Motor neuron (in vitro differentiated cells): ENCODE measurements around the gene SNRPA1. TPM values are rescaled to one million over a fixed set of nuclear protein-coding genes. Genes with fewer than 3 reads are reported as not detected.
"Not testable (repeated sequence)": the region's sequence is repeated elsewhere in the genome, so short reads cannot be mapped to it uniquely, and the experiment has no call there.

Experiments
- ATAC-seq, 8 experiments: fragments of 200-7000 bp; cut with Tn5 transposase; replicated peaks in 6 of 8; 2 replicates each; pipeline ENCODE4 v1.8.0; 2021; ENCODE audit warnings: mild to moderate bottlenecking in 8 of 8, moderate library complexity in 8 of 8
- H3K27ac ChIP-seq, 2 donors: fragments of 250-450 bp; sonication (Bioruptor Pico); 2 replicates each; pipeline ENCODE4 v1.9.0; 2021; ENCODE audit warnings: antibody characterized with exemption in 2 of 2, mild to moderate bottlenecking in 2 of 2, moderate library complexity in 1 of 2
- H3K4me1 ChIP-seq, 2 donors: fragments of 250-450 bp; sonication (Bioruptor Pico); replicated peaks in 1 of 2; 2 replicates each; pipeline ENCODE4 v1.6.1; 2021; ENCODE audit warnings: antibody characterized with exemption in 2 of 2, mild to moderate bottlenecking in 2 of 2, moderate library complexity in 1 of 2
- H3K4me3 ChIP-seq, 5 donors: fragments of 250-450 bp; sonication (Bioruptor Pico); 2 replicates each; pipeline ENCODE4 v1.9.0; 2021; ENCODE audit warnings: antibody characterized with exemption in 5 of 5, mild to moderate bottlenecking in 5 of 5, moderate library complexity in 4 of 5
- WGBS, 10 experiments: fragments of 450-650 bp; shearing (Covaris generic); methylation state at CpG; one replicate each; pipeline ENCODE4 v1.0.0; 2022; 5-methylcytosine and 5-hydroxymethylcytosine counted together
- in situ Hi-C, 9 experiments: fragments of 400-800 bp; cut with MboI; loops; one replicate each; pipeline ENCODE4 v1.15.0; 2021; ENCODE audit warnings: low sequenced_read_pairs in 9 of 9, low pct_unique_long_range_greater_than_20kb in 2 of 9; ENCODE audit not compliant: unreplicated experiment in 9 of 9
- total RNA-seq, 8 experiments: library from RNA; unstranded; fragments of 300-600 nt; gene quantifications; 2 replicates each; pipeline versions ENCODE4 v1.2.3 to v1.2.4, GENCODE V29; 2022

Gene SNRPA1
- 100 to 1,000 TPM in 1 of 8 experiments, 10 to 100 TPM in 7; 30.9 to 101 (median 68.4) TPM for total RNA-seq

DNA sequence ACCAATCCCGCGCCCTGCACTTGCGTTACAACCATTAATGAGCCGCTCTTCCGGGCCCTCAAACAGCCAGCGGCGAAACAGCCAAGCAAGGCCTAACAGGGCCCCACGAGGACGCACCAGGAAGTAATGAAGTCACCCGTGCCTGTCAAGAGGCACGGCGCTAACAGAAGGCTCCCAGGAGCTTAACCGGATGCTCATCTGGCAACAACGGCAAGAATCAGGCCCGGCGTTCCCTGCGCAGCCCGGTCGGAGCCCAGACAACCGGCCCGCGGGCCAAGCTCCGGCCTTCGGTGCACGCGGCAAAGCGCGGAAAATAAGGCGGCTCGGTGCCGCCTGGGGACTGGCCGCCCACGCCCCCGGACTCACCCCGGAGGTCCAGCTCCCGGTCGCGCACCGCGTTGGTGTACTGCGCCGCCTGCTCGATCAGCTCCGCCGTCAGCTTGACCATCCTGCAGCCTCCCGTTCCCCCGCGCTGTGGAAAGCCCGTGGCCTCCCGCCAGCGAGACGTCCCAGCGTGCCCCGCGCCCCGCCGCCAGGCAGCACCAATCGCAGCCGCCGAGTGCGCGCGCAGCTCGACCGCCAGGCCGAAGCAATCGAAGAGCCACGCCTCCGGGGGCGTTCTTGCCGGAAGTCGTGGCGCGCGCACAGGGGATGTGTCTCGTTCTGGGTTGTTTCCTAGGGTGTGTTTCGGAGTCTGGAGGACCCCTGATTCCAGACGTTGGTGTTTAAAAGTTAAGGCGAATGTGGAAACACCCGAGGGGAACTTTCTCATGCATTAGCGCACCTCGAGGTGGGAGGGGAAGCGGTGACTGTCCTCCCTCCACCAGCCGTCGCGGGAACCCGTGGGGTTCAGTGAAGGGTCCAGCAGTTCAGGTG, at the start of gene SNRPA1:
SNRPA1 (minus strand) TSS at position 518 of the 876 bp plus-strand sequence; CDS start at position 448, 70 bp downstream.
- in situ Hi-C loops, result loop anchor here in 7 of 9 experiments (10.0 kb wide), 2 partner anchors 350 to 360 kb away; partner anchors contain the start of gene TM2D3 (in 1 of the 7)
- peak within 1 kb of the TSS; percentile 74 to 93 (median 79) for H3K4me3 ChIP-seq
- ATAC-seq, result peak; percentile 60 to 95 (median 92)
- peaks cover 10 to 19% of the 10 kb centered on the region in 2 donors for H3K4me1 ChIP-seq
- H3K27ac ChIP-seq, result peak within 1 kb of the TSS; percentile 87 to 92
- whole genome bisulfite sequencing, 10 experiments, result 0 to 5% (median 1%) methylated on average over 3 to 26 of the region's 87 CpGs; no CpG with 5 or more reads in 5 of the 10 experiments

GRCh38 chr15:101342056-101342455, 47.0 kb upstream of the SNRPA1 start:
- no peaks in the 10 kb centered on the region for H3K4me1 ChIP-seq
- in situ Hi-C loops, result no loop called here
- no peak for ATAC-seq
- no peak overlapping the region for H3K27ac ChIP-seq
- no peak overlapping the region for H3K4me3 ChIP-seq

- WGBS, 10 experiments, result 75% methylated on average over 1 of the region's 1 CpG; no CpG with 5 or more reads in 9 of the 10 experiments
These were observed 43.5 kb upstream of the SNRPA1 start for GRCh38 chr15:101338502-101339057.

GRCh38 chr15:101337976-101338375, 42.9 kb upstream of the SNRPA1 start:
- H3K27ac ChIP-seq, result no peak overlapping the region
- 16 to 92% (median 62%) methylated on average over 1 to 6 of the region's 7 CpGs for WGBS, 10 experiments
- no peak for ATAC-seq
- no peak overlapping the region for H3K4me3 ChIP-seq
- H3K4me1 ChIP-seq, result no peaks in the 10 kb centered on the region
- in situ Hi-C loops, result no loop called here

More at GRCh38 chr15:101338502-101339057, 43.5 kb upstream of the SNRPA1 start:
- Histone ChIP-seq H3K27ac (no peak overlapping the region), H3K4me3 (no peak overlapping the region), H3K4me1 (no peaks in the 10 kb centered on the region)
- in situ Hi-C loops, result no loop called here
- ATAC-seq, result peak in 2 of 8 experiments; percentile 56 to 95

- peak in 1 of 8 experiments; percentile 58 for ATAC-seq
- H3K4me1 ChIP-seq, H3K27ac ChIP-seq, H3K4me3 ChIP-seq, in situ Hi-C loops: not testable (repeated sequence)
- 83 to 100% (median 100%) methylated on average over 1 to 3 of the region's 16 CpGs; no CpG with 5 or more reads in 4 of the 10 experiments for WGBS, 10 experiments
These were observed 39.1 kb upstream of the SNRPA1 start for GRCh38 chr15:101333907-101334789.

GRCh38 chr15:101332061-101332467, 37.0 kb upstream of the SNRPA1 start:
- no peak overlapping the region for H3K27ac ChIP-seq
- ATAC-seq, result no peak
- in situ Hi-C loops, result no loop called here
- no peak overlapping the region for H3K4me3 ChIP-seq
- whole genome bisulfite sequencing, 10 experiments, result 58 to 95% (median 72%) methylated on average over 2 to 6 of the region's 7 CpGs; no CpG with 5 or more reads in 6 of the 10 experiments
- H3K4me1 ChIP-seq, result no peaks in the 10 kb centered on the region

DNA sequence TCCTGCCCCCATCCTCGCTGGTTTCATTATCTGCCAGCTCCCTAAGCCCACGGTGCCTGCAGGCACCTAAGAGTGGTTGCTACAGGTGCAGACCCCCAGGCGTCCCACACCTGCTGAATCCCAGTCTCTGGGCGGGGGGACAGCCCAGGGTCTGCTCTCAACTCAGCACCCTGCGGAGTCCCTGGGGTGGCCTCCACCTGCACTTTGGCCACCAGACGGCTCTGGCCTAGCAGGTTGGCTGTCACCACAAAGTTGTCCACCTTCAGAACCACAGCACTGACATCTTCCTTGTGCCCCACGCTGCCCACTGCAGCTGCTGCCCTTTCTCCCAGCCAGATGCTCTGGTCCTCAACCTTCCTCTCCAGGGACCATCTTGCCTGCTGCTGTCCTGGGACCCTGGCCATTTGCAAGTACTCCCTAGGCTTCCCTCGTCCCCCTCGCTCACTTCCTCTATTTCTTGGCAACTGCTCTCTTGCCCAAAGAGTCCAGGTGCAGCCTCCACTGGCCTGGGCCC, 34.9 kb upstream of the SNRPA1 start:
- Histone ChIP-seq H3K4me1 (no peaks in the 10 kb centered on the region), H3K27ac (no peak overlapping the region), H3K4me3 (no peak overlapping the region)
- in situ Hi-C loops, result no loop called here
- 40 to 100% (median 46%) methylated on average over 1 to 7 of the region's 9 CpGs; no CpG with 5 or more reads in 3 of the 10 experiments for WGBS, 10 experiments
- ATAC-seq, result no peak

GRCh38 chr15:101329309-101329863, 34.3 kb upstream of the SNRPA1 start:
- in situ Hi-C loops, result no loop called here
- WGBS, 10 experiments, result 20 to 100% (median 77%) methylated on average over 2 to 13 of the region's 14 CpGs; no CpG with 5 or more reads in 1 of the 10 experiments
- H3K27ac ChIP-seq, result no peak overlapping the region
- ATAC-seq, result no peak
- no peaks in the 10 kb centered on the region for H3K4me1 ChIP-seq
- no peak overlapping the region for H3K4me3 ChIP-seq

- H3K27ac ChIP-seq, result no peak overlapping the region
- in situ Hi-C loops, result no loop called here
- 20 to 100% (median 86%) methylated on average over 1 to 12 of the region's 14 CpGs; no CpG with 5 or more reads in 4 of the 10 experiments for WGBS, 10 experiments
- no peak overlapping the region for H3K4me3 ChIP-seq
- ATAC-seq, result no peak
- H3K4me1 ChIP-seq, result no peaks in the 10 kb centered on the region
These were observed 33.0 kb upstream of the SNRPA1 start for GRCh38 chr15:101328001-101328400.

DNA sequence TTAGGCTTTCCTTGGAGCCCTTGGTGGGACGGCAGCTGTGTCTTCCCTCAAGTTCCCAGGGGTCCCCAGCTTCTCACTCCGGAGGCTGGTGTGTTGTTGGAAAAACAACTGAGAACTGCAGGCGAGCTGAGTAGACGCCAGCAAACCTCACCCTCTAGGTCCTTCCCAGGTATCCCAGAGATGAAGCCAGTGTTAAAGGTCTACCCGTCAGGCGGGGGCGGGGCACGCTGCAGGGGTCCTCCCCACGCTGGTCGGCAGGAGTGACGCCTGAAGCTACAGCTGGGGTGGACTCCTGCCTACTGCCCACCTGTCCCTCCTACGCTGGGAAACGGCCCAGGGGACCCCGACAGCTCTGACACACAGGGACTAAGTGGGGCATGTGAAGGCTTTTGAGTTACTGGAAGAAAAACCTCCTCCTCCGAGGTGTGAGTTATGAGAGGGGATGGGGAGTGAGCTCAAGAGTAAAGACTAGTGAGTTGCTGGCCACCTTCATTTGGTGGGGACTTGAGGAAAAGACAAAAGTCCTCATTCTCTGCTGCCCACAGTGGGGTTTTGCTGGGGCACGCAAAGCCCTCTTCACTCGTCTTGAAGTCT, 32.2 kb upstream of the SNRPA1 start:
- Histone ChIP-seq H3K27ac (no peak overlapping the region), H3K4me3 (no peak overlapping the region), H3K4me1 (no peaks in the 10 kb centered on the region)
- no peak for ATAC-seq
- in situ Hi-C loops, result no loop called here
- 67 to 81% (median 73%) methylated on average over 3 to 15 of the region's 17 CpGs; no CpG with 5 or more reads in 6 of the 10 experiments for WGBS, 10 experiments

DNA sequence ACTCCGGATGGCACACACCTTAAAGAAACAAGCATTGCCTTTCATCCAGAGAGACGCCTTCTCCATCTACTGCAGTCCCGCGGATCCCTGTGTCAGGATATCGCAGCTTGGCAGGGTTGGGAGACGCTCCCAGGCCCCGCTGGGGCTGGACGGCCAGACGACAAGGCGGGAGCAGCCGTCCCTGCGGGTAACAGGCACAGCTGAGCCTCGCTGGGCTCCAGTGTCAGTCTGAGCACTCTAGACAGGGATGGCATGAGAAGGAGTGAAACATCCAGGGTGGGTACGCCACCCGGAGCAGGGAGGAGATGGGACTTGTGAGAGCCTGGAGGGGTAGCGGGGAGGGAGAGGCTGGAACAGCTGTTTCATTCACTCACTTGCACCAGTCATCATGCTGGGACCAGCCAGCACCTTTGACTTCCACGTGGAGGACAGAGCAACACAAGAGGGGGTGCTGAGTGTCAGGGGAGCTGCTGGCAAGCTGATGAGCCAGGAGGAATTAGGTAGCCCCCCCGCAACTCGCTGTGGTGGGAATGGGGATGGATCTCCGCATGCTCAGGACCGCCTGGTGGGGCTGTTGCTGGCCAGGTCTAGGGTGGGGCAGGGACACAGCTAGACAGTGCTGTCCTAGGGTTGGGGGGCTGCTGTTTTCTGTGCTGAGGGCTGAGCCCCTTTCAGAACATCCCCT, 31.6 kb upstream of the SNRPA1 start:
- H3K4me1 ChIP-seq, result no peaks in the 10 kb centered on the region
- ATAC-seq, result no peak
- no peak overlapping the region for H3K27ac ChIP-seq
- H3K4me3 ChIP-seq, result no peak overlapping the region
- in situ Hi-C loops, result no loop called here
- 61 to 86% (median 80%) methylated on average over 2 to 7 of the region's 21 CpGs; no CpG with 5 or more reads in 5 of the 10 experiments for whole genome bisulfite sequencing, 10 experiments

GRCh38 chr15:101326026-101326315, 30.9 kb upstream of the SNRPA1 start:
- H3K4me1 ChIP-seq, result no peaks in the 10 kb centered on the region
- in situ Hi-C loops, result no loop called here
- WGBS, 10 experiments, result 46 to 96% (median 70%) methylated on average over 2 to 7 of the region's 8 CpGs; no CpG with 5 or more reads in 7 of the 10 experiments
- no peak for ATAC-seq
- no peak overlapping the region for H3K4me3 ChIP-seq
- H3K27ac ChIP-seq, result no peak overlapping the region
